Measurements from ENCODE around the gene DAAM2.

DAAM2 gene

GRCh38 chr6:39819676-39820075 lies 27.5 kb downstream of the DAAM2 start:
- no peak for DNase-seq

DNA sequence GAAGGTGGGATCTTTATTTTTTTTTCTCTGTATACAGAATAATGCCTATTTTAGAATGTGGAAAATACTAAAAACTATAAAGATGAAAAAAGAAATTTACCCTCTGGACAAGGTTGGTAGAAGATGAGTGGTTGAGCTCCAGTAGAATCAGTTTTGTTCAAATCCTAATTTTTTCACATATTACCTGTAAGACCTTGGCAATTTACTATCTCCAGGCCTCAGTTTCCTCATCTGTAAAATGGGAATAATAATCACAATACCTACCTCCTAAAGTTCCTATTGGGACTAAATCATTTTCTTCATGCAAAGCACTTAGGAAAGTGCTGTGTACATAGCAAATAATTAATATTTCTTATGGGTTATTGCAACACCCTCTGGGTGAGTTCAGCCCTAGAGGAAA lies 28.4 kb downstream of the DAAM2 start:
- DNase-seq, result no peak

DNA sequence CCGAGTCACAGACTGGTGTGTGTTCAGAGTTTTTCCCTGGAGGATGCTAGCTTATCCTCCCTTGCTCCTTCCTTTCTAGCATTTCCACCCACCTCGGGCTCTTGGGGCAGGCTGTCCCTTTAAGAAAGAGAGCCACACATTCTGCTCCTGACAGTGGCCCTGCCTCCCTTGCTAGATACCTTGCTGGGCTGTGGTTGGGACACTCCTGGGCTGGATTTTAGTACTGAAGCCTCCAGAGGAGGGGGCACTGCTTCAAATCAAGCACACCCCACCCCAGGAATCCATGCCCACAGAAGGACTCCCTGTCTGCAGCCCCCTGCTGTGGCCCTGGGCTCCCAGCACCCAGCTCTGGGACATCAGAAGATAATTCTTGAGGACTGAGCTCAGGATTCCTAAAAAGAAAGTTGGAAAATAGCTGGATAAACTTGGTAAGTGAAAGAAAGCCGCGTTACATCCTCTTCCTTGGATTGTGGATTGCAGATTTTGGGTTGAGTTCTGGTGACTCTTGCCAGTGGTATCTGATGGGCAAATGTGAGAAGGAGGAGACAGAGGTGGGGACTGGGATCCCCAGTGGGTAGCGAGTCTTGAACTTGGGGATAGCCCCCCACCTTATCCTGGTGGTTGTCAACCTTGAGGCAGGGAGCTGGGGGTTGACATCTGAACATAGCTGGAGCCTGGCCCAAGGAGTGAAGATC lies 29.0 kb downstream of the DAAM2 start:
- DNase-seq, result peak in 1 of 14 donors; percentile 19

- peak in 12 of 14 donors; percentile 11 to 88 (median 70) for DNase-seq
Observed at GRCh38 chr6:39821742-39822532, 29.8 kb downstream of the DAAM2 start.

GRCh38 chr6:39822846-39823815 lies 31.0 kb downstream of the DAAM2 start:
- DNase-seq, result peak in 4 of 14 donors; percentile 28 to 64 (median 42)

DNA sequence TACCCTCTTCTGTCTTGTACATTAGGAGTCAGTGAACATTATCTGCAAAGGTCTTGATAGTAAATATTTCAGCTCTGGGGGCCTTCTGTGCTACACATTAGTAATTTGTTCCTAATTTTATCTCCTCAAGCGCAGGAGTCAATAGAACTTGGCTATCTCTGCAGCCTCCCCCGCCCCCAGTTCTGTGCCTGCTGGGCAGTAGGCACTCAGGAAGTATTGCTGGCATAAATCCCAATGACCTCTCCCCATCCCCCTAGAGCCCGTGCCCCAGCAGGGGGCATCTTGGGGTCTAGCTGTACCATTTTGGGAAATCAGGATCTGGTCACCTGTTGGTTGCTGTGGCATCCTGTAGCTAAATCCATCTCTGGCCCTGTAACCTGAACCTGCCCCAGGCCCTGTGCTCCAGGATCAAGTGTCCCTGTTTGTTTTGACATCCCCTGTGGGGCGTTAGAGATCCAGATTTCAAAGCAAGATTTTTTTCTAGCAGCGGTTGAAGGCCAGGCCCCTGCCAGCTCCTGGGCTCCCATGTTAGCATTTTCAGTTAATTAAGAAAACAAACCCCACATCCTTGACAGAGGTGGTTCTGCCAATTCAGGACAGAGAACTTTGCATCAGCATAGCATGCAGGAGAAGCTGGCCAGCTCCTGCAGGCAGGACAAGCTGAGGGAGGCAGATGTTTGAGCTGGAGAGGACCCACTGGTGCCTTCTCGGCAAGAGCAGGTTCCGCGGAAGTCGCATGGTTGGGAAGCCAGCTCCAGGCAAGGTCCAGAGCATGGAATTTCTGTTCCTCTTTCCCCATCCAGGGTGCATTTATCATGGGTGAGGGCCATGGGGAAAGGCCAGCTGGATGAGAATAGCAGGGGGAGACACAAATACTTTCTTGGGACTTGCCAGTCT lies 32.1 kb downstream of the DAAM2 start:
- peak in 1 of 14 donors; percentile 40 for DNase-seq

GRCh38 chr6:39829331-39829730 lies 37.2 kb downstream of the DAAM2 start:
- no peak for DNase-seq

DNA sequence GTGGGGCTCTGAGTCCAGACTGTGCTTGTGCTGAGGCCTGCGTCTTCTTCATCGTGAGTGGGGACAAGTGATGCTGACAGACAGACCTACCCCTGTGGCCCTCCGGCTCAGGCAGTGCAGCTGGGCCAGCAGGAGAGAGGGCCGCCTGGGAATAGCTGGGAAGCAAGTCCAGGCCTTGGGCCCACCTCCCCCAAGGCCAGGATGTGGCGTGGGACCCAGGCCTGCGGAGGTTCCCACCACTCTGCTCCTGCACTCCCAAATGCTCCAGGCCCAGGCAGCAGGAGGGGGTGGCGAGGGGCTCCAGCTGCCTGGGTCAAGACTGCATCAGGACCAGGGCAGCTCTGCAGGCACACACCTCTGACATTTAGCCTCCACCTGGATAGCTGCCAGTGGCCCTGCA lies 38.3 kb downstream of the DAAM2 start:
- DNase-seq, result no peak

- no peak for DNase-seq
Observed at GRCh38 chr6:39831701-39832100, 39.5 kb downstream of the DAAM2 start.

DNA sequence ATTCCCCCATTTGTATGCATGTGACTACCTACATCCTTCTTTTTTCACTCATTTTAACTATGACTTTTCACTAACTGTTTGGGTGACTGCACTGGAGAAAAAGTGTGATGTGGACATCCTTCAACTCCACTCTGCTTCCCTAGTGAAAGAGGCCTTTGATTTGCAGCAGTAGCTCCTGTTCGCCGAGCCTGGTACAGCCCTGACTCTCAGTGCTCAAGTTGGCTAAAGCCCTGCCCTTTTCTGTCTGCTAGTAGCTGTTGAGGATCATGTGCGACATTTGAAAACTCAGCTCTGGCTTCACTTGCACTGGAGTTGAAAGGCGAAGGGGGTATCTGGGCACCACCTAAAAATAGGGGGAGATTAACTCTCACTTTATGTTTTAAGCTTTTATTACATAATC lies 42.1 kb downstream of the DAAM2 start:
- peak in 7 of 14 donors; percentile 36 to 54 (median 47) for DNase-seq

DNA sequence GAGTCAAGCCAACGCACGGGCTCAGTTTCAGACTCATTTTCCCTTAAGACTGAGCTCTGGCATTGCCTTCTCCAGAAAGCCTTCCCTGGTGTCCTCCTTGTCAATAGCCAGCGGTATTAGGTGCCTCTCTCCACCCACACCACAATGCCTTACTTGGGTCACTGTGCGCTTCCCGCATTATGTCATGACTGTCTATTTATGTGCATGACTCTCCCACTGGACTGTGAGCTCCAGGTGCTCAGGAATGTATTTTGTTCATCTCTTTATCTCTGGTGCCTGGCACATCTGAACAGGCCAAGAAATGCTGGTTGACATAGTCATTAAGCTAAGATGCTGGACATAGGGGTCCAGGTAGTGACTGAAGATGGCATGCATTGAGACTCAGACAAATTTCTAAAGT lies 42.7 kb downstream of the DAAM2 start:
- no peak for DNase-seq

DNA sequence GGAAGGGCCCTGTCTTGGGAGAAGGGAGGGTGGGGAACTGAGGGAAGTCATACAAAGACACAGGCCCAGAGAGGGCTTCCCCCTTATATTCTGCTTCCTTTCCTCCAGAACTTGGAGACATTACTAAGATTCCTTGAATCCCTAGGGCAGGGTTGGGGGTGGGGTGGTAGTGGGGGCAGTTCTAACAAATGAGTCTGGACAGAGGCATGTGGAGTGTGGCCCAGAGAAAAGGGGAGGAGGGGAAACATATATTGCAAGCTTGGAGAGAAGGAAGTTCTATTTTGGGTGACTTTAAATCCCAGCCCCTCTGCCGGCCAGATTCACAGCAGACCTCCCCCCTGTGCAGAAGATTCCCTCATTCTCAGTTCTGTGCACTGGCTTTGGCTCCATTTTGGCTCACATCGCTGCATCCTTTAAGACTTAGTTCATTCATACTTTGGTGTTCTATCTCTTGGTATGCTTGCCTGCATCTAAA lies 43.7 kb downstream of the DAAM2 start:
- no peak for DNase-seq

- no peak for DNase-seq
Observed at GRCh38 chr6:39836606-39837005, 44.4 kb downstream of the DAAM2 start.

- DNase-seq, result no peak
Observed at GRCh38 chr6:39839445-39839844, 47.3 kb downstream of the DAAM2 start.

DNA sequence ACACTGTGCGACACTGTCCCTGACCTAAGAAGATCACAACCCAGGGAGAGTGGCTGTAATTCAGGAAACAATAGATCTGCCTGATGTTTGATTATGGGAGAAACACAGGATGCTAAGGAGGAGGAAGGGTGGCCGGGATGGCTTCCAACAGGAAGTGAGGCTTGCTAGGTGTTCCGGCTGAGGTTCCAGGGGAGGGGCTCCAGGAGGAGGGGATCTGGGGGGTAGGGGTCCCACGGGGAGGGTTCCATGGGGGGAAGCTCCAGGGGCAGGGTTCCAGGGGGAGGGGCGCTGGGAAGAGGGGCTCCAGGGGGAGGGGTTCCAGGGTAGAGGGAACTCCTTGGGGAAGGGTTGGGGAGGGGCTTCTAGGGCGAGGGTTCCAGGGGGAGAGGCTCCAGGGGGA lies 48.6 kb downstream of the DAAM2 start:
- DNase-seq, result no peak

GRCh38 chr6:39841291-39841690 lies 49.1 kb downstream of the DAAM2 start:
- no peak for DNase-seq

DNA sequence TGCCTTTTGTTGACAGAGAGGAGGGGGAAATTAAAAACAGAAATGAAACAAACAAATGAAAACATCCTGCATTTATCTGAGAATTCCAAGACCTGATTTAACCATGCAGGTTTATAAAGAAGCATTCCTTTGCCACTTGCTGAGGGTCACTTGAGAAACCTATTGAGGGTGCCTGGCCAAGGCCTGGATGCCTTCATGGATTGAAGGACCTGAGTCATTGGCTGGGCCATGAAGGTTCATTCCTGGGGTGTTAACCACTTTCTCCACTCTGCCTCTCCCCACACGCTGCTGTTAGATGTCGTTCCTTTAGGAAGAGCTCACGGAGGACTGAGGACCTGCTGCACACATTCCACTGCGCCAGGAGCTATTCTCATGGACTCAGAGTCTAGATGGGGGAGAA lies 49.7 kb downstream of the DAAM2 start:
- no peak for DNase-seq

- peak in 1 of 14 donors; percentile 31 for DNase-seq
Observed at GRCh38 chr6:39843305-39844020, 51.3 kb downstream of the DAAM2 start.

DNA sequence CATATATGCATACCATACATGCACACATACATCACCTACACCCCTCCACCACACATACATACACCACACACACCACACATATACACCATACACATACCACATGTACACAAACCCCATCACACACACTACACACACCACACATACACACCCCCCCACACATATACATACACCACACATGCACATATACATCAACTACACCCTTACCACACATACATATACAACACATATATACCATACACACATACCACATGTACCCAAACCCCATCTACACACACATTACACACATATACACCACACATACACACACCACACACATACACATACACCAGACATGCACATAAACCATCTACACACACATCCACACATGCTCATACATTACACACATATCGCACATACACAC lies 52.7 kb downstream of the DAAM2 start:
- no peak for DNase-seq

GRCh38 chr6:39847221-39847620 lies 55.0 kb downstream of the DAAM2 start:
- peak in 1 of 14 donors; percentile 15 for DNase-seq

DNA sequence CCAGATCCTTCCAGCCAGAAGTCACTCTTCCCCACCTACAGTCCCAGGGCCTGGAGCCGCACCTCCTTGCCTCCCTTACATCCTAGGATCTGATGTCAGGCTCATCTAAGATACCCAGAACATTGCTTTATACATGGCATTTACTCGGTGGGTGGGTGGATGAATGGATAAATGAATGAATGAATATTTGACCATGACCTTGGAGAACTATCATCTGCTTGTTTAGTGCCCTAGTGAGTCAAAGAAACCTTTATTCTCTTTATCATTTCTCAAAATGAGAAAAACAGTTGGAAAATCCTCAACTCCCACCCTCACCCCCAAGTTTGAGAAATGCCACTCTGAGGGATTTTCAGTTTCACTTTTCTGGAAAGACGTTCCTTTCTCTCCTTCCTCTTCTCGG lies 56.0 kb downstream of the DAAM2 start:
- DNase-seq, result no peak
